HG02840 (cell line): ENCODE data around the gene KIRREL1.
A peak's percentile ranks its signal among the peaks of the same experiment; 100 is the strongest.

Source experiments
- ATAC-seq: cut with Tn5 transposase; IDR thresholded peaks from one replicate; pipeline ENCODE4 v1.9.1; 2021; ENCODE audit warnings: mild to moderate bottlenecking, moderate library complexity, moderate number of reproducible peaks; ENCODE audit not compliant: unreplicated experiment, low FRiP score

Gene KIRREL1

DNA sequence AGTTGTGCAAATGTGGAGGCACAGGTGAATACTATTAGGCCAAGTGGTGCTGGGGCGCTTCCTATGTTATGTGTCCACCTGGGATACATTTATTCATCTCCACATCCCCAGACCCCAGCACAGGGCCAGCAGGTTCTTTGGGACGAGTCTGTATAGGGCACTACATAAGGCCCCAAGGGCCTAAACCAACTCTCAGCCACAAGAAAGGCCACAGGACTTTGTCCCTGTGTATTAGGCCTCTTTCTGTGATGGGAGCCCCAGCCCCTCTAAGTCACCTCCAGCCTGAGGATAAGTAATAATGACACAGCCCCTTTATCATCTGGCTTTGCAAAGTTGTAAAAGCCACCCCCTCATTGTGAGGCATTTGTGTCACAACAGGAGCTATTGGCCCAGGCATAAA is 108.0 kb downstream of the KIRREL1 start:
- ATAC-seq: no peak

DNA sequence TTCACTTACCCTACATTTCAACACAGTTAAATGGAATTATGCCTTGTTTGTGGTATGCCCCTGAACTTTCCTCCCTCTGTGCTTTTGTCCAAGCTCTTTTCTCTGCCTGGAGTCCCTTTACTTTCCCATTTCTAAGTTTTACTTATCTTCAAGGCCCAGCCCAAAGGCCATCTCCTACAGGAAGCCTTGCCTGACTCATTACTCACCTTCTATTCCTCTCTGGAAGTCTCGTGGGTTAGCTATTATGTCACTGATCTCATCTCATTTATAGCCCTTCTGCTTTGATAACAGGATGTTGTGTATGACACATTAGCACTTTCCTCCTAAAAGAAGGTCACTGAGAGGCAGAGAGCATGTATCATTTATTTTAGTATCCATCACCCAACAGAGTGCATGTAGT is 108.5 kb downstream of the KIRREL1 start:
- ATAC-seq: no peak

DNA sequence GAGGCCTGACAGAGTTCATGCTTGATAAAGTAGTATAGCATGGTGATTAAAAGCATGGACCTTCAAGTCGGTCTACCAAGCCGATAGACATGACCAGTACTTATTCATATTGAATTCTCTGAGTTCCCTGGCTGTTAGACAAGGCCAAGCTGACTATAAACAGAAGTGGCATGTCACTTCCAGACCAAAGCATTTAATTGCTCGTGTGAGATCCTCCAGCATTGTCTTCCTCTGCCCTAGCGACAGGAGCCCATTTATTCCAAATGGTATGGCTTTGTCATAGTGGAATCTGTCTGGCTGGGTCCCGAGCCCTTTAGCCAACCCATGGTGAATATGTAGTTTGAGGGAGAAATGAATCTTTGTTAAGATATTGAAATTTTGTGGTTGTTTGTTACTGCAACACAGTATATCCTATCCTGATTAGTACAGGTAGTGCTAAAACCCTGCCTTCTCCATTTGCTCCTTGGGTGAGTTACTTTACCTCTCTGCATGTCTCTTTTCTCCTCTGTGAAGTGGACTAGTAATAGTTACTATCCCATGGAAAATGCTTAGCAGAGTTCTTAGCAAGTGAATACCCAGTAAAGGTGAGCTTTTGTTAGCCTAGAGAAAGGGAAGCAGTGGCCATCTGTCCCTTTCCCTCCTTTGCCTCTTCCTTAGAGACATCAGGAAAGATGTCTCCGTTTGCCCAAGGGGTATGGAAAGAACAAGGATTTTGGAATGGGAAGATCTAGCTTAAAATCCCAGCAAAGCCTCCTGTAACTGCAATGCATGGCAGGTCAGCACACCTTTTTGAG is 109.6 kb downstream of the KIRREL1 start:
- no peak for ATAC-seq

DNA sequence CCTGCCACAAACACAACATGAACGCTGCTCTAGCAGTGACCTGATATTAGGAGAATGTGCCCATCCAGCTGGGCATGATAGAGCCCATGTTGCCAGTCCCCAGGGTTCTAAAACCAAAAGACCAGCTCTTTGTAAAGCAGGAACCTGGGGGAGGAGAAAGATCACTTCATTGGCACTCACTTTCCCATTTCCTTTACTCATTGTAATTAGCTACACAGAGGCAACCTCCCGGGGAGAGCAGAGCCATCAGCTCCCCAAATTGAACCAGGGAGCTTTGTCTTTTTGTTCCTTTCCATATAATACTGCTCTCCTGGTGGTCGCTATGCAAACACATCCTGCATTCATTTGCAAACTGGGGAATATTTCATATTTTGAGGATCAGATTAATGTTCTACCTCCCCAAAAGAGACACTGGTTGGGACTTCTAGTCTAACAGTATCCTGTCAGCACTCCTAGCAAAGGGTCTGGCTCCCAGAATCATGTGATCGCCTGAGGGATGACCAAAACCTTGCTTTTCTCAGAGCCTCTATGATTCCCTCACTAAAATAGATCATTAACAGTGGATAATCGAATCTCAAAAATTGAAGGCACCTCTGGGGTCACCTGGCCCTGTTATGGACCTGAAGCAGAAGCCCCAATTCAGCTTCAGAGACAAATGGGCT is 110.5 kb downstream of the KIRREL1 start:
- no peak for ATAC-seq

DNA sequence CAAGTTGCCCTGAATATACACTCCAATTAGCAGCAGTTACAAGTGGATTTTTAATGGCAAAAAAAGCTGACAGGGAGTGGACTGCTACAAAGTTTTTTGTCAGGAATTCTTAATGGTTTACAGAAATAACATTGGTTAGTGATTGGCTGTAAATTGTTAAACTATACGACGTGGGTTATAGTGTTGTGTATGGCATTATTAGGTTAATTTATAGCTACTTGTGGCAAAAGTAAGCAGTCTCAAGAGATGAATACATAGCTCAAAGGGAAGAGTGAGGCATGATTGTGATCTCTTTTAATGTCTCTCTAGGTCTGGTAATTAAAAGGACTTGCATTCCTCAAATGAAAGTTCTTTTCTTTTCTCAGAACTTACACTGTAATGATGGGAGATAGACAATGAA is 111.4 kb downstream of the KIRREL1 start:
- ATAC-seq: no peak

DNA sequence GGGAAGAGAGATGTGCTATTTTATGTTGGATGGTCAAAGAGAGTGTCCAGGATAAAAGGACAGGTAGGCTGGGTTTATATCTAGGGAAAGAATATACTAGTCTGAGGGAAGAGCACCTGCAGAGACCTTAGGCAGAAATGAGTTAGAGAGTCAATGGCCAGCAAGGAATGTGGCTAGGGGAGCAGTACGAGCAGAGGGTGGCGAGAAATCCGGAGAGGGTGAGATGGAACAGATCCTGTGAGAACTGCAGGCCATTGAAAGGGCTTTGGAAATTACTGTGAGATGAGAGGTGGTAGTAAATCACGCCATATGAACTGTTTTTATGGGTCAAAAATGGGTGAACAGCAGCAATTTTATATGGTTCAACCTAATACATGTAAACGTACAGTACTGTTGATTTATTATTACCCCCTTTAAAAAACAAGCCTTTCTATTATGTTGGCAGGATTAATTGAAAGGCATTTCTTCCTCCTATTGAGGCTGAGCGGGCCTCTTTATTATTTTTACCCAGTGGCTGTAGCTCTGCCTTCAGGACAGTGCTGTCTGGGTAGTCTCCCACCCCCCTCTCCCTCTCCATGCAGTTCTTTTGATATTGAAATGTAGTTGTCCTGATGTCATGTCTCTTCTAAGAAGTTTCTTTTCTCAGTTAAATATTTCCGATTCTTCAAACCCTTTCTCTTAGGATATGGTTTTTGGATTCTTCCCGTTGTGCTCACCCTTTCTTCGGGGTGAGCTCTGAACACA is 112.1 kb downstream of the KIRREL1 start:
- no peak for ATAC-seq

DNA sequence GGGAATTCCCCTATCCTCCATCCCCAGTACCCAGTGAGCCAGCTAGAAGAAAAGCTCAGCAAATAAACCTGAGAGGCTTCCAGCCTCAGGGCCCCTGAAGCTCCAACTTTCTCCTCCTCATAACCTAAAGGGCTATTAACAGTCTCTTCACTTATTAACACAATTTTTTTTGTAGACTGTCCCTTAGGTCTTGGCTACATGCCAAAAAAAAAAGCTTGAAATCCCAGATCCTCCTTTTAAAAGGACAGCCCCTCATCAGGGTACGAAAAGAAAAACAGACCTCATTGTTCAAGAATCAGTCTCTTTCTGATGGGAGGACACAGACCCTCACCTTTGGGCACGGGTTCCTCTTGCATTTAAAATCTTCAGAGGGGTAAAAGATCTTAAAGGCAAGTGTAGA is 114.5 kb downstream of the KIRREL1 start:
- ATAC-seq: no peak

DNA sequence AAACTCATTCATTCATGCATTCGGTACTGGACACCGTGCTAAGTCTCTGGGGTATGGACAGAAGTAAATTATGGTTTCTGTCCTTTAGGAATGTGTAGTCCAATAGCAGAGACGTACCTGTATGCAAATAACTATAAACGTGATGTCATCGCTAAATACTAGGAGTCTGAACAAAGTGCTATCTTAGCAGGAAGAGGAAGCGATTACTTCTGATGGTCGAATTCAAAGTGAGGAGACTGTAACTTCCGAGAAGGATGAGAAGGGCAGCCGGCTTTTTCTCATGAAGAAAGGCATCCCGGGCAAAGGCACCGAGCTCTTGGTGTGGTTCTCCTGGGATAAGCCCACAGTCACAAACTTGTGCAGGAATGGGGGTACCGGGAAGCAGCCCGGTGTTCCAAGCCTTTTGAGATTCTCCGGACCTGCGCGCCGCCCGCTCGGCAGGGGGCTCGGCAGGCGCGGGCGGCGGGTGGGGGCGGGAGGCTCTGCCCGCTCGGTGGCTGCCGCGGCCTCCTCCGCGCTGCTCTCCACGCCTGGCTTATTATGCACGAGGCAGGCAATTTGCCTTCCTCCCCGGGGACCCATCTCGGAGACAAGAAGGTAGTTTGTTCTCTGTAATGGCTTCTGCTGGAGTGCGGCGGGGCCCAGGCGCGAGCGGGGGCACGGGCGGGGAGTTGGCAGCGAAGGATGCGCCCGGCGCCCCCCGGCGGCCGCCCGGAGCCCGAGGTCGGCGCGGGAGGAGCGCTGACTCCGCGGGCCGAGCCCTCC is 119.7 kb downstream of the KIRREL1 start:
- no peak for ATAC-seq

DNA sequence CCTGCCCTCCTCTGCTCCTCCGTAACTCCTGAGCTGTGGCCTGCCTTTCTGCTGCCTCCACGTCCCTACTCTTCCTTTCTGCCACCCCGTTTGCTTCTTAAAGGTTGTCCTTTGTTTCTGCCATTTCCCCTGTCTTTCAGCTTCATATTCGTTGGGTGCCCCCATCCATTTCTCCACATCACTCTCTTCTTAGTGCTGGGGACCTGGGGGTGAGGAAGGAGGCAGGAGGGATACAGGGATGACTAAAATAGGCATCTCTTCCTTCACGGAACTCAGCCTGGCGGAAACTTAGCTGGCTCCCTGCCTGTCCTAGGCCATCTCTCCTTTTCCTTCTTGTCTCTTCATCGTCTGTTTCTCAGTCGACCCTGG is 120.3 kb downstream of the KIRREL1 start:
- ATAC-seq: no peak

DNA sequence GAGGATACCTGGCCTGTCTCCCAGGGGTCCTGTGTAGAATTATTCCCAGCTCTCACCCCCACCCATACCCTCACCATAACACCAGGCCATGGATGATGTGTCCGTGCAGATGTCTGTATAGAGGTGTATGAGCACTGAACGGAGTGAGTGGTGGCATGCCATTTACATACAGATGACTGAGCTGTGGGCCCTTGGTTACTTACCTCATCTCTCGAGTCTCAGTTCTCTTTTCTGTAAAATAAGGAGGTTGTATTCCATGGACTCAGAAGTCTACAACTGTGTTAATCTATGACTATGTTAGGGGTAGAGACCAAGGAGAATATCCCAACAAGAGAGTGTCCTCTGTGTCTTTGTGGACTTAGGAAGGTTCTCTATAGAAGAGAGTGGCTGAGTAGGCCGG is 121.7 kb downstream of the KIRREL1 start:
- peak; percentile 75 for ATAC-seq

DNA sequence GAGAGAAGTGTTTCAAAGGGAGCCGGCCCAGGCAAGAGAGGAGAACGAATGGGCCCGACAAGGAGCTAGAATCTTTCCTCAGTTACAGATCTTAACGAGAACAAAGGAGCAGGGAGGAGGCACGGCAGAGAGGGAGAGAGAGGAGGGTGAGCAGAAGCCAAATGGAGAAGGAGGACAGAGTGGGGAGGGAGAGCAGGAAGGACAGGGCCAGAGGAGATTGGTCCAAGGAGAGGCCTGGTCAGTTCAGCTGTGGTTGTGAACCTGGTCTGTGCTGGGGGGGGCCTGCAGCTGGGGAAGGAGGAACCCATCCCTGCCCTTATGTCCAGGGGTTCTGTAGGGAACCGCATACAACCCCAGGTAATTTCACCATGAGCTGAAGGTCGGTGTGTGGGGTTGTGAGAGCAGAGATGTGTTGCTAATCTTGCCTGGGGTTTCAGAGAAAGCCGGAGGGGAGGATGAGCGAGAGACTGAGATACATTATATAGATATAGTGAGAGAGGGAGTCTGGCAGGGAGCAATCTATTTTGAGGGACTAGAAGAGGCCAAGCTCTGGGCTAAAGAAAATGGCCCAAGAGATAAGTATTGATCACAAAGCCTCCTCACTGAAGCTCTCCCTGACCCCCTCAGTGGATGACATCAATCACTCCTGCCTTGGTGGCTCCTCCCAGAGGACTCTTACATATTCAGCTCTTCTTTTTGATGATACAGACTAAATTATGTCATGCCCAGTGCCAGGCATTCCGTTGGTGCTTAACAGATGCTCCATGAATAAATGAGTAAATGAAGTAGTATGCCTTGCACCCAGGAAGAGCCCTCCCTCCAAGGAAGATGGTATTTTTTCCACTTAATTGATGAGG is 123.1 kb downstream of the KIRREL1 start:
- ATAC-seq: no peak

DNA sequence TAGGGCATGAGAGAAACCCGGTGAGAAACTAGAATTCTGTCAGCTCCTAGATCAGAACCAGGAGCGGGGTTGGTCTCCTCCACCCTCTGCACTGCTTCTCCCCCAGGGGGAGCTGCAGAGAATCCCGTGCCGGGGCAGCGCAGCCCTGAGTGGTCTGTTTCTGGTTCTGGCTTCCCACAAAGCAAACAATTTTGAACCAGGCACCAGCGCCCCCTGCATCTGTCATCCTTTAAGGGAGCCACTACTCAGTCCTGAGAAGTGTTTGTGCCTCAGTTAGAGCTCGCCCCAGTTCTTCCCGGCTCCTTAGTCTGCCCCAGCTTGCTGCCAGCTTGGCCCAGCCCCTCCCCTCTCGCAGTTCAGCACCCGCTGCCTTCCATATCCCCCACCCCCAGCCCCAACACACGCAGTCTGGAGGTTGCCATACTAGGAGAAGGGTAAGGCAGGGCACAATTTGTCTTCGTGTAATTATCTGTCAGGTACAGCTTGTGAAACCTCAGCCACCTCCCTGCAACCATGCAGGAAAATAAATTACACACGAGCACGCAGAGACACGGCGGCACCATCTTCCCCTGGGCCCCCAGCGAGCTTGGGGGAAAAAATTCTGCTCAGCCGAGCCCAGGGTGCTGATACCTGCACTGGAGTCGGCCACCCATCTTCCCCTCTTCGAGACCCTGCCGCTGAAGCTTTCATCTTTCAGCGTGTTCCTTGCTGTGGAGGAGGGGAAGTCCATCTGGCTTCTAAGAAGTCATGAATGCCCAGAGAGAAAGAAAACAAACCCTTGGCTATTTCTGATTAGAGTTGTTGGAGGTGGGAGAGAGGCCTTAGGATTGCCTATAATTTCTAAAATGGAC is 124.6 kb downstream of the KIRREL1 start:
- ATAC-seq: no peak

DNA sequence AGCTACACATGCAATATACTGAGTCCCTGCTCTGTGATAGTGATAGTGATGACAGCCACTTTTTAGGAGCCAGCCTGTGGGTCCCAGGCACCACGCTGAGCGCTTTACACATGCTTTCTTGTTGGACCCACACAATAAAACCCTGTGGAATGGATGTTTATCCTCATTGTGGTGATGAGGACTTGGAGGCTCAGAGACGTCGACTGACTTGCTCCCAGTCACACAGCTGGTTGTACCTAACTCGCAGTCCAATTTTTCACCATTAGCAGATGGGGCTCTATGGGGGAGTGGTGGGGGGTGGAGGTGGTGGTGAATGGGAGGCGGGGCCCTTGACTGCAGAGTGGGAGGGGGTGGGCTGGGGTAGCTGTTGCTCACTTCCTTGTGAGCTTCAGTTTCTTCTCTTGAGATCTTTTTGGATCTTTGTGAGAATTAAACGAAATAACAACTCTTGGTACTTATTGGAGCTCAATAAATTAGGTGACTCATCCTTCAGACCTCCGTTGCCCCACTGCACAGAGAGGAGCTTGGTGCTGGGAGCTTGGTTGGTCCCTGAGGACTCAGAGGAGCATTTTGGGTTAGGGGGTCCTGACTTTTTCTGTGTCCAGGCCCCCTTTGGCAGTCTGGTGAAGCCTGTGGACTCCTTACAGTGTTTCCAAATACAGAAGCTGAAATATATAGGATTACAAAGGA is 125.4 kb downstream of the KIRREL1 start:
- ATAC-seq: no peak

DNA sequence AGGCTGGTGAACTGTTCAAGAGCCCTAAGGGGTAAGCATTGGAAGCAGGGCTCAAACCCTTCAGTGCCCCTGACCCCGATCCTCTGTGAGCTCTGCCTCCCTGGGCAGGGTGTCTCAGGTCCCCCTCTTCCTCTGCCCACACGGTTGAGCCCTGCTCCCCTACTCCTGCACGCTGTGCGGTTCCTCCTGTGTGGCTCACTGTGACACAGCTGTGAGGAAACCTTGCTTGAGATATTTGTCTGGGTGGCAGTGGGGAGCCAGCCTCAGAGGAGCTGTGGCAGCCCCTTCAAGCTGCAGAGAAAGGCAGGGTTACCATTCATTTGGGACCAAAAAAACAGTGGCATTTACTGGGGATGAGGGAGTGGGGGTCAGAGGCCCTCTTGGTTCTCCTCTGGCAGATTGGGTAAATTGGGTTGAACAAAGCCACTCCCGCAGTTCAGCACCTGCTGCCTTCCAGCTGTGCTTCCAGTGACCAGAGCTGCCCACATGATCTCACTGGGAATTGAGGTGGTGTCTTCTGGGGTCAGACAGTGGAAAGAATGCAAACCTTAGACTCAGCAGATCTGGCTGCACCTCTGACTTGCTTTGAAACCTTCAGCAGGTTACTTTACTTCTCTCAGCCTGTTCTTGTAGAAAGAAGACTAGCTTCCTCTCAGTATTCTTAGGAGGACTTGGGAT is 126.7 kb downstream of the KIRREL1 start:
- no peak for ATAC-seq

DNA sequence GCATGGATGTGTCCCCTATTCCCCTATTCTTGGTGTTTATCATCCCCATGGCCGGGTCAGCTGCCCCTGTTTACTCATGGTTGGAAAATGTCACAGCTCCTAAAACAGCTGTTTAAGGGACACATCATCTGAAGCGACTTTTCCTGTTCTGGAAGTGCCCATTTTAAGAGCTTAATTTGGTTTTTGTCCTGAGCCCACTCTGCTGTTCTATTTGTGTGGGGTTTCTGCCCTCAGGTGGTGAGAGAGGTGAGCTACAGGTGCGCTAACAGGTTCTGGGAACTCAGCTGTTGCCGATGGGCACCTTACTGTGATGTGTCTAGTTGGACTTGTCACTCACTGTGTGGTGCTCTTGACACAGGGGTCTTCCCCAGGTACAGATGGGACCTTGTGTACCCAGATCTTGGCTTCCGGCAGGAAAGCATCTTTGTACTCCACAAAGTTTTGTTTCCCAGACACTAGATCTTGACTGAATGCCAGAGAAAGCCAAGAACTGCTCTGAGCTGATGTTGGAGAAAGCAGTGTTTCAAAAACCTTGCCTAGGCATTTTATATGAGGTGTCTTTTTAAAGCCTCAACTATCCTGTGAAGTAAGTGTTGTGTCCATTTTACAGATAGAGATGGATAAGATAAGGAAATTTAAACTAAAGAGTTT is 128.3 kb downstream of the KIRREL1 start:
- no peak for ATAC-seq

DNA sequence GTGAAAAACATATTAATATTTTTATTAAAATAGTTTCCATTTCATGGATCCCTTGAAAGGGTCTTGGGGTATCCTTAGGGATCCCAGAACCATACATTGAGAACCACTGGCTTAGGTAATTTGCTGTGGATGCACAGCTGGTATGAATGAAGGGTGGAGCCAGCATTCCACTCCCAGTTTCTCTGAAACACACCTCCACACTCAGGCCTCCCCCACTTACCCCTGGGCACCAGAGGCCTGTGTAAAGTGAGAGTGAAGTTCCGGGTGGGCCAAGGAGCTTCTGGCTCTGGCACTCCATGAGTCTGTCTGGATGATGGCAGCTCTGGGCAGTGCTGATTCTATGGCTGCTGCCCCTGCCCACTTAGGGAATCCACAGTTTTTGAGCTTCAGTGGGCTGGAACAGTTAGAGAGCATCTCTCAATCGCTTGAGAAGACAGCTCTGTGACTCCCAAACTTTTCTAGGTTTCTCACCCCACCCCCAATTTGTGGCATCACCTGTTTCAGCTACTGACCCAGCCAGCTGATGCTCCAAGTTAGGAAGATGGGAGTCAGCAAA is 129.5 kb downstream of the KIRREL1 start:
- ATAC-seq: no peak

DNA sequence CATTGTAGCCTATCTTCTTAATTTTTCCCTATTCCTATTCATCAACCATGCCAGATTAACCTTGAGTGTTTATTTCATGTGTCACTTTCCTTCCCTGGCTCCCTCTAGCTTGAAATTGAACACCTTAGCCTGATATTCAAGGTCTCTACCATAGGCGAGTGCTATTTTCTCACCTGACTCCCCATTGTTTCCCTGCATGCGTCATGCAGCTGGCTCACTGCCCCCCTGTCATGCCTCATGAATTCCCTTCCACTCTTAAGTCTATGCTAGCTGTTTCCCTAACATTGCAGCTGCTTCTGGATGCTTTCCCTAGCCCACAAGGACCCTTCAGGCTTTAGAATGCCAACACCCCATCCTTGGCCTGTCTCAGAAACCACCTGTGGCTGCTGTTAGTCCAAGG is 130.6 kb downstream of the KIRREL1 start:
- ATAC-seq: no peak
